GM12891 (cell line): ENCODE measurements around the gene AMN1.

Experiments
- POLR2A ChIP-seq: IDR thresholded peaks from 2 replicates; pipeline ENCODE4 v1.6.1; 2011; ENCODE audit warnings: low read depth, low read length, control low read depth
- POLR2AphosphoS5 ChIP-seq: IDR thresholded peaks from 2 replicates; pipeline ENCODE4 v1.6.1; 2011; ENCODE audit warnings: low read depth, low read length, control low read depth
- POU2F2 ChIP-seq: IDR thresholded peaks from 2 replicates; pipeline ENCODE4 v1.6.1; 2011; ENCODE audit warnings: low read depth, mild to moderate bottlenecking, control low read depth, low read length, moderate library complexity
- TAF1 ChIP-seq: IDR thresholded peaks from 2 replicates; pipeline ENCODE4 v1.6.1; 2011; ENCODE audit warnings: low read depth, low read length, control low read depth

DNA sequence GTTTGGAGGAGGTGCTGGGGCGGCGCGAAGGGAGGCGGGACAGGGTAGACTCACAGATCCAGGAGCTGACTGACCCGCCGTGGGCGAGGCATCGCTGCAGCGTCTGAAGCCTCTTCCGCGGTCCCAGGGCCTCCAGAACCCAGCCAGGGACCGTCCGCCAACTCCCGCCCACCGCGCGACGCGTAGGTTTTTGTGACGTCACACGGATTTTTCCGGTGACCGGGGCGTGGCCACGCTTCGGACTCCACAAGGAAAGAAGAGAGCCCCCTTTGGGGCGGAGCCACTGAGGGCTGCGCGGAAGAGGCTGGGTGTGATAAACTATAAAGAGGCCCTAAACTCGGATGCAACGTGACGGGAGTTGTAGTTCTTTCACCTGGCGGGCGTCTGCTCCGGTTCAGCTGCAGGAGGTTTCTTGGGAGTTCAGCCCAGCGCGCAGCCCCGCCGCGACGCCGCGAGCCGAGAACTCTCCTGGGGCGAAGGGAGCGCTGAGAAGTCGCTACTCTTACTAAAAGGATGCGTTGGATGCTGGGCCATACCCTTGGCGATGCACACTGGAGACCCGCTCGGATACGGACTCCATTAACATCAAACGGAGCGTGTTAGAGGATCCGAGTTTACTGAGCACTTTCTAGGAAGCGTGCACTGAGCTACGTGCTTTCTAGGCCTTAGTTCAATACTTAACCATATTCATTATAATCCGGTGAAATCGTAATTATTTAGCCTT is at the start of gene AMN1:
- TF ChIP-seq TAF1 (no peak; the same call in 1 of the 2 replicates), POLR2A (peak; percentile 77), POLR2AphosphoS5 (peak; percentile 68; the same call in 1 of the 2 replicates), POU2F2 (no peak; the same call in 1 of the 2 replicates)
